ENCODE measurements around the gene MRPL9.

Gene MRPL9

GRCh38 chr1:151762941-151763921, at the start of gene MRPL9:
MRPL9 (minus strand) TSS chr1:151763496; CDS start chr1:151763479, 17 bp downstream.
- DNase-seq = peak; percentile 87

- no peak for DNase-seq
These were observed 47.9 kb upstream of the MRPL9 start for GRCh38 chr1:151811181-151811580.

- DNase-seq = no peak
These were observed 46.8 kb upstream of the MRPL9 start for GRCh38 chr1:151809985-151810556.

- DNase-seq = no peak
These were observed 46.1 kb upstream of the MRPL9 start for GRCh38 chr1:151809290-151809984.

GRCh38 chr1:151807766-151808165, 44.5 kb upstream of the MRPL9 start:
- DNase-seq = no peak

GRCh38 chr1:151807131-151807530, 43.8 kb upstream of the MRPL9 start:
- no peak for DNase-seq

GRCh38 chr1:151806170-151806569, 42.9 kb upstream of the MRPL9 start:
- DNase-seq = no peak

GRCh38 chr1:151805066-151805820, 41.9 kb upstream of the MRPL9 start, which contains the start of gene LINGO4:
LINGO4 (minus strand) TSS chr1:151805419; CDS start chr1:151802704, 2,715 bp downstream.
- no peak for DNase-seq

GRCh38 chr1:151803915-151804314, 40.6 kb upstream of the MRPL9 start:
- no peak for DNase-seq

GRCh38 chr1:151803164-151803563, 39.9 kb upstream of the MRPL9 start:
- DNase-seq = peak; percentile 14

- DNase-seq = no peak
These were observed 39.1 kb upstream of the MRPL9 start for GRCh38 chr1:151802372-151802771.

- DNase-seq = no peak
These were observed 38.5 kb upstream of the MRPL9 start for GRCh38 chr1:151801846-151802245.

- no peak for DNase-seq
These were observed 38.1 kb upstream of the MRPL9 start for GRCh38 chr1:151801310-151801820.

GRCh38 chr1:151800830-151801229, 37.5 kb upstream of the MRPL9 start:
- DNase-seq = no peak

- DNase-seq = no peak
These were observed 36.1 kb upstream of the MRPL9 start for GRCh38 chr1:151799179-151800022.

GRCh38 chr1:151798571-151798970, 35.3 kb upstream of the MRPL9 start:
- DNase-seq = no peak

GRCh38 chr1:151790940-151791651, 27.8 kb upstream of the MRPL9 start:
- peak; percentile 43 for DNase-seq

- peak; percentile 100 for DNase-seq
These were observed 27.0 kb upstream of the MRPL9 start, which contains the start of gene TDRKH for GRCh38 chr1:151790071-151790939. TDRKH (minus strand) TSS chr1:151790500; CDS start chr1:151783022, 7,478 bp downstream.

- DNase-seq = no peak
These were observed 24.4 kb upstream of the MRPL9 start for GRCh38 chr1:151787689-151788088.

GRCh38 chr1:151783796-151784195, 20.5 kb upstream of the MRPL9 start:
- DNase-seq = no peak
